Measurements from ENCODE around the gene RNF227. TPM values are rescaled to one million over a fixed set of nuclear protein-coding genes. Genes with fewer than 3 reads are reported as not detected.

Gene RNF227
- total and polyA plus RNA-seq, 9 donors: 2.7 to 16.5 (median 5.2) TPM

DNA sequence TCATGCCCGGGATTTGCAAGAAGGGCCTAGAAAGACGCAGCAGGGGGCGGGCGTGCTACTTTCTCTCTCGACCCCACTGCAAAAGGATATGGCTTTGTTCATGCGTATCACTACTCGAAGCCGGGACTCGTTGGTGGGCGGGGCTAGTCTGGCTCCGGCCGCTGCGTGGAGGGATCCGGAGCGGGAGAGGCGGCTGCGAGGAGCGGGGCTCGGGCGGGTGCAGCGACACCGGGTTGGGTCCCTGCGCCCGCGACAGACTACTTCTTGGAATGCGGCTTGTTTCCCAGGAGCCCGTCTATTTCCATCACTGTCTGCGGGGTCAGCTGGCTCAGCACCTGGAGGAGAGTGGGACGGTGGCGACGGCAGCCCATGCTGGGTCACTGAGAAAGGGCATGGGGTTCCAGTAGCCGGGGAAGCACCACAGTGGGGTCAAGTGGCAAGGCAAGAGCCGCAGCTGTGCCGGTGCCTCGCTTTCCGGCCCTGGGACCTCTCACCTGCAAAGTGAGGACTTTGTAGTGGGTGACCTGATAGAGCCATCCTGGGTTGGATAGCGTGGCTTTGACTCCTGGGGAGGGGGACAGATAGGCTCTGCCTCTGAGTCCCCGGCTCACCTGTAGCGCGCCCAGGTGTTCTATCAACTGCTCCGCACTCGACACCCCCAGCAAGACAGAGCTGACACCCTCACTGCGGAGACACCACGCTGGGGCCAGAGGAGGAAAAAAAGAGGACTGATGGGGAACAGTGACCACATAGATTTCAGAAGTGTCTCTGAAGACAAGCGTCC lies 6.9 kb upstream of the RNF227 start:
- Histone ChIP-seq H3K27me3 (no peaks in the 10 kb centered on the region), H3K4me1 (ENCODE audit: insufficient read depth) (peaks cover 5% of the 10 kb centered on the region), H3K36me3 (no peaks in the 10 kb centered on the region), H3K27ac (peak overlapping the region in 1 of 2 donors; percentile 14), H3K4me3 (peak overlapping the region; percentile 46), H3K9me3 (no peaks in the 10 kb centered on the region)
- TF ChIP-seq, protein P1, sequence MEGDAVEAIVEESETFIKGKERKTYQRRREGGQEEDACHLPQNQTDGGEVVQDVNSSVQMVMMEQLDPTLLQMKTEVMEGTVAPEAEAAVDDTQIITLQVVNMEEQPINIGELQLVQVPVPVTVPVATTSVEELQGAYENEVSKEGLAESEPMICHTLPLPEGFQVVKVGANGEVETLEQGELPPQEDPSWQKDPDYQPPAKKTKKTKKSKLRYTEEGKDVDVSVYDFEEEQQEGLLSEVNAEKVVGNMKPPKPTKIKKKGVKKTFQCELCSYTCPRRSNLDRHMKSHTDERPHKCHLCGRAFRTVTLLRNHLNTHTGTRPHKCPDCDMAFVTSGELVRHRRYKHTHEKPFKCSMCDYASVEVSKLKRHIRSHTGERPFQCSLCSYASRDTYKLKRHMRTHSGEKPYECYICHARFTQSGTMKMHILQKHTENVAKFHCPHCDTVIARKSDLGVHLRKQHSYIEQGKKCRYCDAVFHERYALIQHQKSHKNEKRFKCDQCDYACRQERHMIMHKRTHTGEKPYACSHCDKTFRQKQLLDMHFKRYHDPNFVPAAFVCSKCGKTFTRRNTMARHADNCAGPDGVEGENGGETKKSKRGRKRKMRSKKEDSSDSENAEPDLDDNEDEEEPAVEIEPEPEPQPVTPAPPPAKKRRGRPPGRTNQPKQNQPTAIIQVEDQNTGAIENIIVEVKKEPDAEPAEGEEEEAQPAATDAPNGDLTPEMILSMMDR (IDR thresholded peaks at IDR 0.05): no peak
- TF ChIP-seq POLR2A (IDR thresholded peaks at IDR 0.05): peak; percentile 74
- TF ChIP-seq EP300 (IDR thresholded peaks at IDR 0.05): no peak
- intact Hi-C loops (cut with DNase I): loop anchor here in 1 of 4 donors (10.0 kb wide), 1 partner anchor 62 kb away; no protein-coding TSS in a partner anchor
- 17 to 19% (median 17%) methylated on average over 42 to 45 of the region's 45 CpGs for WGBS, 3 donors
- DNase-seq: peak; percentile 89 to 93 (median 91)

DNA sequence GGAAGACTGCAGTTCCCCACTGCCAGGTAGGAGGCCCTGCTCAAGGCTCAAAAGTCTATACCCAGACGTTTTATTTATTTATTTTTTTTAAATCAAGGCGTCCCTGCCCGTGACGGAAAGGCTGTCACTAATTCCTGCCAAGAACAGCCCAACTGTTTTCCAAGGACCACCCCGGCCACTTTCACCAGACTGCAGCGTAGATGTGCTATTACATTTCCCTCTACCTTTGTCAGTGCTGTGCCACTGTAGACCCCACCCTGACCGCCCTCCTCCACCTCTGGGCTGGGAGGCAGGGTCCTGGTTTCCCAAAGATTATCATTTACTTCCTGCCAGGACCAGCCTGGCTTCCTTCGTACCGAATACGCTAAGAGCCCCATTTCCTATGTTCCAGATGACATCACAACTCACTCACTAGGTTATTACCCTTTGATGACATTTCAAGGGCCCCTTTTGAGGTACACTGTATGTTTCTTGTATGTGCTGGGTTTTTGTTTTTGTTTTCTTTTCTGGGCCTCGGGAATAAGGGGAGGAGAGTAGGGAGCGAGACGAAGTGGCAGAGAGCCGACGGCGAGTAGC lies 6.3 kb upstream of the RNF227 start:
- Histone ChIP-seq H3K27ac (peak overlapping the region in 1 of 2 donors; percentile 14), H3K4me3 (peak overlapping the region; percentile 46), H3K27me3 (no peaks in the 10 kb centered on the region), H3K4me1 (ENCODE audit: insufficient read depth) (peaks cover 5% of the 10 kb centered on the region), H3K36me3 (no peaks in the 10 kb centered on the region), H3K9me3 (no peaks in the 10 kb centered on the region)
- TF ChIP-seq, protein P1 (IDR thresholded peaks at IDR 0.05): no peak
- TF ChIP-seq POLR2A (IDR thresholded peaks at IDR 0.05) (no peak), EP300 (IDR thresholded peaks at IDR 0.05) (no peak)
- intact Hi-C loops (cut with DNase I): loop anchor here in 1 of 4 donors (10.0 kb wide), 1 partner anchor 62 kb away; no protein-coding TSS in a partner anchor
- peak in 1 of 5 donors; percentile 34 for DNase-seq
- WGBS, 3 donors: 39 to 41% (median 39%) methylated on average over 16 of the region's 16 CpGs

DNA sequence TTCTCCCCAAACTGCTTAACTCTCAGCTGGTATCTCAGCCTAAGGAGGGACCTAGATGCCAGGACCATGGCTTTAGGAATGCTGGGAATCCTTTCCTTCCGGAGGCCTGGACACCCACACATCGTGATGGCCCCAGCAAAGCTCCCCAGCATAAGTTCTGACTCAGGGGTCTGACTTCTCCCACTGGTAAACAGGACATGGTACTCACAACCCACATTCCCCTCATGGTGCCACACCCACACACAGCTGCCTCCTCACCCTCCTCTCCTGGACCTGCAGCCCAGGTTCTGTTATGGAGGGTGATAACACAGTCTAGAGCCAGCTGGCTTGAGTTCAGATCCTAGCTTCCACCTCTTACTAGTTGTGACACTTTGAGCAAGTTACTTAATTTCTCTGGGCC lies 719 bp upstream of the RNF227 start:
- TF ChIP-seq EP300 (IDR thresholded peaks at IDR 0.05) (no peak), POLR2A (IDR thresholded peaks at IDR 0.05) (no peak)
- TF ChIP-seq, protein P1 (IDR thresholded peaks at IDR 0.05): no peak
- Histone ChIP-seq H3K4me3 (peak overlapping the region; percentile 56), H3K9me3 (no peaks in the 10 kb centered on the region), H3K27me3 (no peaks in the 10 kb centered on the region), H3K27ac (peak overlapping the region; percentile 97 to 98), H3K36me3 (no peaks in the 10 kb centered on the region), H3K4me1 (ENCODE audit: insufficient read depth) (peaks cover 4% of the 10 kb centered on the region)
- DNase-seq: peak in 1 of 5 donors; percentile 39
- intact Hi-C loops (cut with DNase I): loop anchor here in 1 of 4 donors (2.0 kb wide), 1 partner anchor 14 kb away; the partner anchor contains the start of gene TRAPPC1
- WGBS, 3 donors: 8 to 28% (median 16%) methylated on average over 2 of the region's 2 CpGs

DNA sequence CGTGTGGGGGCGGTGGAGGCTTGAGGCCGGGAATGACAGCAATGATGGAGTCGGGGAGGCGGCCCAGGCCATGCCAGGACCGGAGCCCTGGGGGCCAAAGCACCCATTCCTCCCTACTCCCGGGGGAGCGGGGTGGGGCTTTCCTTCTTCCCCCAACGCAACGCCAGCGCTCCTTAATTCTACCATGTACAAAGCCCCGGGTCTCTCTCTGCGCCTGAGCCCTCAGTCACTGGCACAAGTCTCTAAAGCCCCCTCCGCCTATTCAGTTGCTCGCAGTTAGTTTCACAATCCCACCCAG lies 245 bp upstream of the RNF227 start:
- TF ChIP-seq EP300 (IDR thresholded peaks at IDR 0.05) (no peak), POLR2A (IDR thresholded peaks at IDR 0.05) (no peak)
- TF ChIP-seq, protein P1 (IDR thresholded peaks at IDR 0.05): no peak
- Histone ChIP-seq H3K4me1 (ENCODE audit: insufficient read depth) (peaks cover 4% of the 10 kb centered on the region), H3K36me3 (no peaks in the 10 kb centered on the region), H3K27ac (peak overlapping the region; percentile 97 to 98), H3K9me3 (no peaks in the 10 kb centered on the region), H3K27me3 (no peaks in the 10 kb centered on the region), H3K4me3 (peak overlapping the region; percentile 56)
- intact Hi-C loops (cut with DNase I): loop anchor here in 1 of 4 donors (2.0 kb wide), 1 partner anchor 14 kb away; the partner anchor contains the start of gene TRAPPC1
- 29 to 37% (median 31%) methylated on average over 12 to 15 of the region's 15 CpGs for WGBS, 3 donors
- no peak for DNase-seq
